ENCODE results near the gene FAM156B. TPM values are rescaled to one million over a fixed set of nuclear protein-coding genes. Genes with fewer than 3 reads are reported as not detected.
"Not testable (repeated sequence)": the region's sequence is repeated elsewhere in the genome, so short reads cannot be mapped to it uniquely, and the experiment has no call there.

Gene FAM156B
- total RNA-seq, 1 donor: 17.0 TPM

- H3K9me3 ChIP-seq (ENCODE audit: low read depth, low read length): no peaks in the 10 kb centered on the region
- H3K79me2 ChIP-seq (ENCODE audit: insufficient read depth, low read length): no peaks in the 10 kb centered on the region
- peak overlapping the region; percentile 31 for H3K4me2 ChIP-seq (ENCODE audit: insufficient read depth, low read length)
- H2AFZ ChIP-seq (ENCODE audit: low read length): no peak overlapping the region
- no peaks in the 10 kb centered on the region for H3K27me3 ChIP-seq (ENCODE audit: insufficient read depth, low read length)
- H3K4me3 ChIP-seq (ENCODE audit: insufficient read depth, low read length): no peak overlapping the region
- no peak for TF ChIP-seq CTCF (IDR thresholded peaks at IDR 0.05; ENCODE audit: extremely low read depth, low read depth, low read length)
- H3K36me3 ChIP-seq (ENCODE audit: insufficient read depth, low read length): no peaks in the 10 kb centered on the region
- H4K20me1 ChIP-seq (ENCODE audit: insufficient read depth, low read length): no peaks in the 10 kb centered on the region
- peaks cover 11% of the 10 kb centered on the region for H3K4me1 ChIP-seq (ENCODE audit: insufficient read depth, low read length)
- H3K27ac ChIP-seq (ENCODE audit: low read depth, low read length): peak overlapping the region; percentile 17
- DNase-seq (ENCODE audit: insufficient read length, low spot score, missing footprints): peak; percentile 44
Measured at GRCh38 chrX:52923781-52924241, 26.7 kb downstream of the FAM156B start.

- not testable (repeated sequence) for H3K27me3 ChIP-seq (ENCODE audit: insufficient read depth, low read length); H3K79me2 ChIP-seq (ENCODE audit: insufficient read depth, low read length); H2AFZ ChIP-seq (ENCODE audit: low read length); DNase-seq (ENCODE audit: insufficient read length, low spot score, missing footprints); H3K9me3 ChIP-seq (ENCODE audit: low read depth, low read length); H3K27ac ChIP-seq (ENCODE audit: low read depth, low read length); H3K36me3 ChIP-seq (ENCODE audit: insufficient read depth, low read length); H3K4me1 ChIP-seq (ENCODE audit: insufficient read depth, low read length); H4K20me1 ChIP-seq (ENCODE audit: insufficient read depth, low read length); H3K4me3 ChIP-seq (ENCODE audit: insufficient read depth, low read length); H3K4me2 ChIP-seq (ENCODE audit: insufficient read depth, low read length)
Measured at GRCh38 chrX:52930214-52930613, 33.1 kb downstream of the FAM156B start.

- H3K27me3 ChIP-seq (ENCODE audit: insufficient read depth, low read length): no peaks in the 10 kb centered on the region
- no peaks in the 10 kb centered on the region for H4K20me1 ChIP-seq (ENCODE audit: insufficient read depth, low read length)
- no peak overlapping the region for H3K4me2 ChIP-seq (ENCODE audit: insufficient read depth, low read length)
- H2AFZ ChIP-seq (ENCODE audit: low read length): no peak overlapping the region
- no peaks in the 10 kb centered on the region for H3K79me2 ChIP-seq (ENCODE audit: insufficient read depth, low read length)
- no peak for DNase-seq (ENCODE audit: insufficient read length, low spot score, missing footprints)
- no peak overlapping the region for H3K27ac ChIP-seq (ENCODE audit: low read depth, low read length)
- TF ChIP-seq CTCF (IDR thresholded peaks at IDR 0.05; ENCODE audit: extremely low read depth, low read depth, low read length): no peak
- peaks cover 11% of the 10 kb centered on the region for H3K4me1 ChIP-seq (ENCODE audit: insufficient read depth, low read length)
- H3K4me3 ChIP-seq (ENCODE audit: insufficient read depth, low read length): no peak overlapping the region
- H3K9me3 ChIP-seq (ENCODE audit: low read depth, low read length): no peaks in the 10 kb centered on the region
- H3K36me3 ChIP-seq (ENCODE audit: insufficient read depth, low read length): no peaks in the 10 kb centered on the region
Measured at GRCh38 chrX:52933213-52933612, 36.1 kb downstream of the FAM156B start.

GRCh38 chrX:52933976-52934703 is 37.0 kb downstream of the FAM156B start:
- H3K4me2 ChIP-seq (ENCODE audit: insufficient read depth, low read length): peak overlapping the region; percentile 94
- no peak for TF ChIP-seq CTCF (IDR thresholded peaks at IDR 0.05; ENCODE audit: extremely low read depth, low read depth, low read length)
- no peaks in the 10 kb centered on the region for H3K9me3 ChIP-seq (ENCODE audit: low read depth, low read length)
- H4K20me1 ChIP-seq (ENCODE audit: insufficient read depth, low read length): no peaks in the 10 kb centered on the region
- H3K4me3 ChIP-seq (ENCODE audit: insufficient read depth, low read length): peak overlapping the region; percentile 79
- H3K79me2 ChIP-seq (ENCODE audit: insufficient read depth, low read length): no peaks in the 10 kb centered on the region
- no peaks in the 10 kb centered on the region for H3K36me3 ChIP-seq (ENCODE audit: insufficient read depth, low read length)
- H2AFZ ChIP-seq (ENCODE audit: low read length): peak overlapping the region; percentile 86
- no peaks in the 10 kb centered on the region for H3K27me3 ChIP-seq (ENCODE audit: insufficient read depth, low read length)
- H3K4me1 ChIP-seq (ENCODE audit: insufficient read depth, low read length): peaks cover 11% of the 10 kb centered on the region
- DNase-seq (ENCODE audit: insufficient read length, low spot score, missing footprints): peak; percentile 32
- H3K27ac ChIP-seq (ENCODE audit: low read depth, low read length): peak overlapping the region; percentile 92

Measured in osteoblast (primary cell).